ENCODE data around the gene SLC22A15.

DNA sequence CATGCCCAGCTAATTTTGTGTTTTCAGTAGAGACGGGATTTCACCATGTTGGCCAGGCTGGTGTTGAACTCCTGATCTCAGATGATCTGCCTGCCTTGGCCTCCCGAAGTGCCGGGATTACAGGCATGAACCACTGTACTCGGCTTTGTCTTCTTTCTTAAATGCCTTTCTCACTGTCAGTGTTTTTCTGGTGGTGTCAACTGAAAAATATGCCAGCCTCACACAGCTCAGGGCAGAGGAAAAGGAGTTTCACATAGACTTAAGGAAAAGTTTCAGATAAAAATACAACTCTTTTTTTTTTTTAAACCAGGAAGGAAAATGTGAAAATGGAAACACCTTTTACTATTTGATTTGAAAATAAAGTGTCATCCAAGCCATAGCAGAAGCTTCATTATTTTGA, 130.3 kb downstream of the SLC22A15 start:
- no peak for TF ChIP-seq CTCF (conservative IDR thresholded peaks at IDR 0.05; ENCODE audit: low read length)
- no peak for TF ChIP-seq EZH2phosphoT487 (IDR thresholded peaks at IDR 0.05; ENCODE audit: borderline replicate concordance, low read depth, low read length)

Data from OCI-LY7 (cell line).